GM18861 (cell line): Measurements from ENCODE around the gene PCSK7.

ENCODE experiments used
- ATAC-seq: cut with Tn5 transposase; IDR thresholded peaks from one replicate; pipeline ENCODE4 v1.9.1; 2021; ENCODE audit not compliant: unreplicated experiment

Gene PCSK7

GRCh38 chr11:117160826-117161225 is 71.0 kb downstream of the PCSK7 start:
- peak; percentile 75 for ATAC-seq

GRCh38 chr11:117159892-117160291 is 72.0 kb downstream of the PCSK7 start:
- ATAC-seq, result no peak

GRCh38 chr11:117157507-117157906 is 74.4 kb downstream of the PCSK7 start:
- no peak for ATAC-seq

- no peak for ATAC-seq
These were observed 77.4 kb downstream of the PCSK7 start for GRCh38 chr11:117154468-117154867.
